GM18951 (cell line): ENCODE results near the gene PPP1R16B.

ENCODE experiments used
- POLR2A ChIP-seq: IDR thresholded peaks from 4 replicates; pipeline ENCODE4 v1.6.1; 2011; ENCODE audit warnings: mild to moderate bottlenecking; ENCODE audit not compliant: insufficient read length, insufficient read depth; ENCODE audit errors: extremely low read depth
- in situ Hi-C: fragments of 300-500 bp; cut with MboI; formaldehyde crosslinking; loops from one replicate; pipeline ENCODE4 v1.12.0; 2022; ENCODE audit warnings: low sequenced_read_pairs, mixed read lengths, inconsistent platforms; ENCODE audit not compliant: unreplicated experiment

PPP1R16B gene

GRCh38 chr20:38836991-38837390 lies 31.5 kb downstream of the PPP1R16B start:
- in situ Hi-C loops = no loop called here
- no peak for TF ChIP-seq POLR2A

GRCh38 chr20:38838326-38838725 lies 32.8 kb downstream of the PPP1R16B start:
- in situ Hi-C loops = no loop called here
- TF ChIP-seq POLR2A = no peak

GRCh38 chr20:38839563-38839962 lies 34.1 kb downstream of the PPP1R16B start:
- in situ Hi-C loops = no loop called here
- no peak for TF ChIP-seq POLR2A

- TF ChIP-seq POLR2A = no peak
- in situ Hi-C loops = no loop called here
Measured at GRCh38 chr20:38840053-38840893, 34.8 kb downstream of the PPP1R16B start.

- TF ChIP-seq POLR2A = no peak
- in situ Hi-C loops = no loop called here
Measured at GRCh38 chr20:38840894-38841470, 35.5 kb downstream of the PPP1R16B start.

- TF ChIP-seq POLR2A = no peak
- in situ Hi-C loops = no loop called here
Measured at GRCh38 chr20:38841570-38841969, 36.1 kb downstream of the PPP1R16B start.

- TF ChIP-seq POLR2A = no peak
- in situ Hi-C loops = no loop called here
Measured at GRCh38 chr20:38842026-38842425, 36.5 kb downstream of the PPP1R16B start.

- TF ChIP-seq POLR2A = no peak
- in situ Hi-C loops = no loop called here
Measured at GRCh38 chr20:38842558-38842981, 37.1 kb downstream of the PPP1R16B start.

GRCh38 chr20:38843346-38843745 lies 37.8 kb downstream of the PPP1R16B start:
- no peak for TF ChIP-seq POLR2A
- in situ Hi-C loops = no loop called here

- TF ChIP-seq POLR2A = no peak
- in situ Hi-C loops = no loop called here
Measured at GRCh38 chr20:38844963-38845362, 39.5 kb downstream of the PPP1R16B start.

- in situ Hi-C loops = no loop called here
- no peak for TF ChIP-seq POLR2A
Measured at GRCh38 chr20:38847840-38848239, 42.3 kb downstream of the PPP1R16B start.

- in situ Hi-C loops = no loop called here
- TF ChIP-seq POLR2A = no peak
Measured at GRCh38 chr20:38853759-38854158, 48.3 kb downstream of the PPP1R16B start.

- no peak for TF ChIP-seq POLR2A
- in situ Hi-C loops = no loop called here
Measured at GRCh38 chr20:38854654-38855066, 49.2 kb downstream of the PPP1R16B start.

- in situ Hi-C loops = no loop called here
- TF ChIP-seq POLR2A = no peak
Measured at GRCh38 chr20:38855356-38855755, 49.9 kb downstream of the PPP1R16B start.
